Keratinocyte (primary cell): Measurements from ENCODE around the gene MAPT. TPM values are rescaled to one million over a fixed set of nuclear protein-coding genes. Genes with fewer than 3 reads are reported as not detected.

Source experiments
- DNase-seq: peaks from one replicate; pipeline ENCODE4 v3.0.0-alpha.2; 2011; ENCODE audit warnings: low read depth, missing footprints, low spot score
- FAIRE-seq: peaks from 2 replicates; lab custom pipeline; 2011; peaks lifted over from hg19 to GRCh38; lab: Jason Lieb, UNC
- H2AFZ ChIP-seq: 2 replicates; pipeline ENCODE4 v1.6.0; 2012; ENCODE audit warnings: low read length, control low read depth, inconsistent platforms; ENCODE audit not compliant: control insufficient read depth
- H3K27ac ChIP-seq: 2 replicates; pipeline ENCODE4 v1.5.1; 2011; ENCODE audit warnings: low read length; ENCODE audit not compliant: control insufficient read depth, insufficient read depth
- H3K27me3 ChIP-seq: 3 replicates; pipeline ENCODE4 v1.6.0; 2011; ENCODE audit warnings: low read length; ENCODE audit not compliant: control insufficient read depth, insufficient read depth; ENCODE audit errors: extremely low read depth
- H3K36me3 ChIP-seq, 2 experiments: 2 replicates in 1 of 2; 3 replicates in 1 of 2; pipeline ENCODE4 v1.5.1; 2011; ENCODE audit warnings: low read length in 2 of 2, mild to moderate bottlenecking in 1 of 2; ENCODE audit not compliant: control insufficient read depth in 2 of 2, insufficient read depth in 2 of 2; ENCODE audit errors: extremely low read depth in 1 of 2
- H3K4me1 ChIP-seq: 3 replicates; pipeline ENCODE4 v1.5.1; 2011; ENCODE audit warnings: low read length; ENCODE audit not compliant: control insufficient read depth, insufficient read depth; ENCODE audit errors: extremely low read depth
- H3K4me2 ChIP-seq: 3 replicates; pipeline ENCODE4 v1.6.0; 2011; ENCODE audit warnings: low read depth, low read length; ENCODE audit not compliant: control insufficient read depth, insufficient read depth; ENCODE audit errors: extremely low read depth
- H3K4me3 ChIP-seq, 3 experiments: fragments of 200-600 bp in 1 of 3; sonication (generic) in 1 of 3; 2 replicates in 2 of 3; 3 replicates in 1 of 3; pipeline ENCODE4 v1.5.1; 2011 to 2016; ENCODE audit warnings: low read length in 3 of 3, mild to moderate bottlenecking in 3 of 3, control low read depth in 2 of 3, inconsistent platforms in 1 of 3, low read depth in 1 of 3, mixed read lengths in 1 of 3, mixed run types in 1 of 3, moderate library complexity in 1 of 3; ENCODE audit not compliant: control insufficient read depth in 2 of 3, insufficient read depth in 2 of 3; ENCODE audit errors: extremely low read depth in 1 of 3
- H3K79me2 ChIP-seq: 2 replicates; pipeline ENCODE4 v1.6.0; 2012; ENCODE audit warnings: low read length; ENCODE audit not compliant: control insufficient read depth, insufficient read depth
- H3K9ac ChIP-seq: 3 replicates; pipeline ENCODE4 v1.6.0; 2011; ENCODE audit warnings: low read length; ENCODE audit not compliant: control insufficient read depth, insufficient read depth; ENCODE audit errors: extremely low read depth
- H3K9me1 ChIP-seq: 3 replicates; pipeline ENCODE4 v1.6.0; 2011; ENCODE audit warnings: low read length; ENCODE audit not compliant: control insufficient read depth, insufficient read depth; ENCODE audit errors: extremely low read depth
- H3K9me3 ChIP-seq: 2 replicates; pipeline ENCODE4 v1.5.1; 2012; ENCODE audit warnings: low read depth, low read length; ENCODE audit not compliant: control insufficient read depth
- H4K20me1 ChIP-seq: 3 replicates; pipeline ENCODE4 v1.6.0; 2011; ENCODE audit warnings: low read length; ENCODE audit not compliant: control insufficient read depth, insufficient read depth; ENCODE audit errors: extremely low read depth
- CTCF ChIP-seq, 3 experiments: IDR thresholded peaks in 1 of 3; conservative IDR thresholded peaks in 1 of 3; optimal IDR thresholded peaks in 1 of 3; 2 replicates in 2 of 3; 3 replicates in 1 of 3; pipeline versions ENCODE3 to v1.5.1; 2011; ENCODE audit warnings: low read length in 3 of 3, mild to moderate bottlenecking in 3 of 3, moderate library complexity in 2 of 3, control low read depth in 1 of 3, inconsistent platforms in 1 of 3; ENCODE audit not compliant: insufficient read depth in 2 of 3; ENCODE audit errors: extremely low read depth in 1 of 3
- EZH2 ChIP-seq: IDR thresholded peaks from one replicate; pipeline ENCODE4 v1.6.1; 2012; ENCODE audit warnings: inconsistent platforms, mild to moderate bottlenecking, low read length, moderate library complexity
- dilution Hi-C: fragments of 300-500 bp; cut with MboI; formaldehyde crosslinking; loops from one replicate; pipeline ENCODE4 v1.7.0; 2020; ENCODE audit warnings: low sequenced_read_pairs; ENCODE audit not compliant: extremely low pct_ligation_motif_present
- polyA plus RNA-seq, 5 experiments: library from polyadenylated mRNA; depleted of rRNA in 3 of 5; stranded (reverse) in 3 of 5; stranded (forward) in 1 of 5; unstranded in 1 of 5; fragments of >200 nt; gene quantifications; 1 replicate in 1 of 5; 2 replicates in 3 of 5; 3 replicates in 1 of 5; pipeline versions ENCODE4 v1.2.1 to v1.2.3, GENCODE V29; 2011 to 2012; ENCODE audit warnings: missing spikeins in 2 of 5, low read depth in 1 of 5, low replicate concordance in 1 of 5

Gene MAPT
- polyA plus RNA-seq, 1 donor (not counting 4 experiments of a cell fraction or from before 2014, with no cell fraction given) = 0.08 TPM

GRCh38 chr17:45907750-45908395, 13.5 kb downstream of the MAPT start:
- H3K9ac ChIP-seq = no peak overlapping the region
- no peak for FAIRE-seq
- no peaks in the 10 kb centered on the region for H3K79me2 ChIP-seq
- peaks cover 33% of the 10 kb centered on the region for H3K27me3 ChIP-seq
- no peaks in the 10 kb centered on the region for H4K20me1 ChIP-seq
- H3K4me3 ChIP-seq = no peak overlapping the region
- H2AFZ ChIP-seq = no peak overlapping the region
- no peaks in the 10 kb centered on the region for H3K4me1 ChIP-seq
- dilution Hi-C loops = no loop called here
- H3K9me3 ChIP-seq = no peaks in the 10 kb centered on the region
- H3K9me1 ChIP-seq = no peaks in the 10 kb centered on the region
- no peaks in the 10 kb centered on the region for H3K36me3 ChIP-seq
- DNase-seq = no peak
- no peak for TF ChIP-seq CTCF (optimal IDR thresholded peaks at IDR 0.05 in 1 of 3, IDR thresholded peaks at IDR 0.05 in 1 of 3, conservative IDR thresholded peaks at IDR 0.05 in 1 of 3; ENCODE audit: extremely low read depth in 1 of 3, insufficient read depth in 2 of 3, low read length in 3 of 3)
- TF ChIP-seq EZH2 = no peak
- no peak overlapping the region for H3K4me2 ChIP-seq
- H3K27ac ChIP-seq = no peak overlapping the region

- Histone ChIP-seq H2AFZ (no peak overlapping the region), H3K9ac (no peak overlapping the region), H3K4me2 (no peak overlapping the region), H3K9me3 (no peaks in the 10 kb centered on the region), H3K36me3 (no peaks in the 10 kb centered on the region), H3K27ac (no peak overlapping the region), H3K27me3 (peaks cover 33% of the 10 kb centered on the region), H3K4me3 (no peak overlapping the region), H4K20me1 (no peaks in the 10 kb centered on the region), H3K9me1 (no peaks in the 10 kb centered on the region), H3K4me1 (no peaks in the 10 kb centered on the region), H3K79me2 (no peaks in the 10 kb centered on the region)
- dilution Hi-C loops = no loop called here
- no peak for DNase-seq
- TF ChIP-seq CTCF (optimal IDR thresholded peaks at IDR 0.05 in 1 of 3, IDR thresholded peaks at IDR 0.05 in 1 of 3, conservative IDR thresholded peaks at IDR 0.05 in 1 of 3; ENCODE audit: extremely low read depth in 1 of 3, insufficient read depth in 2 of 3, low read length in 3 of 3) (no peak), EZH2 (no peak)
- no peak for FAIRE-seq
Observed at GRCh38 chr17:45908460-45908859, 14.1 kb downstream of the MAPT start.
